ENCODE results near the gene ATXN7L1.

GRCh38 chr7:105734233-105734632 lies 142.2 kb downstream of the ATXN7L1 start:
- TF ChIP-seq CTCF (IDR thresholded peaks at IDR 0.05), result no peak
- no peak for TF ChIP-seq EP300 (IDR thresholded peaks at IDR 0.05)

Measured in esophagus muscularis mucosa (tissue), 3 donors.